B cell (primary cell): ENCODE data around the gene ARHGDIB. TPM values are rescaled to one million over a fixed set of nuclear protein-coding genes. Genes with fewer than 3 reads are reported as not detected.

Experiments
- ATAC-seq: fragments of 200-7000 bp; cut with Tn5 transposase; one replicate; pipeline ENCODE4 v1.10.0; 2021; ENCODE audit warnings: low read depth, mild to moderate bottlenecking, moderate number of reproducible peaks, moderate library complexity
- CTCF ChIA-PET: fragments of 350-600 bp; sonication (Branson Sonifier 250); formaldehyde crosslinking; loops from one replicate; lab custom pipeline; 2021; ENCODE audit warnings: antibody characterized with exemption, inconsistent platforms; lab: Charles Lee
- POLR2A ChIA-PET: fragments of 350-600 bp; sonication (Branson Sonifier 250); formaldehyde crosslinking; loops from one replicate; lab custom pipeline; 2021; ENCODE audit warnings: antibody characterized with exemption; lab: Charles Lee
- DNase-seq: peaks from one replicate; pipeline ENCODE4 v3.0.0; 2013
- H2AFZ ChIP-seq: 2 replicates; pipeline ENCODE4 v1.6.1; 2012; ENCODE audit warnings: mild to moderate bottlenecking, low read depth, low read length; ENCODE audit not compliant: insufficient read depth, poor library complexity, severe bottlenecking
- H3K27ac ChIP-seq, 2 donors: 1 replicate in 1 of 2; 2 replicates in 1 of 2; pipeline ENCODE4 v1.5.1; 2012 to 2013; ENCODE audit warnings: low read length in 2 of 2, mild to moderate bottlenecking in 2 of 2, moderate library complexity in 1 of 2
- H3K27me3 ChIP-seq, 4 experiments: fragments of 200-600 bp in 1 of 4; sonication (generic) in 1 of 4; replicated peaks in 1 of 4; 1 replicate in 2 of 4; 2 replicates in 2 of 4; pipeline versions ENCODE4 v1.6.1 to v1.7.0; 2013 to 2016; ENCODE audit warnings: low read length in 3 of 4, mild to moderate bottlenecking in 2 of 4, mixed read lengths in 1 of 4, moderate library complexity in 1 of 4; ENCODE audit not compliant: insufficient read depth in 4 of 4, control insufficient read depth in 3 of 4; ENCODE audit errors: control extremely low read depth in 1 of 4
- H3K36me3 ChIP-seq, 2 experiments: replicated peaks in 1 of 2; 1 replicate in 1 of 2; 2 replicates in 1 of 2; pipeline versions ENCODE4 v1.6.1 to v1.7.1; 2013; ENCODE audit warnings: low read length in 1 of 2; ENCODE audit not compliant: insufficient read depth in 2 of 2, control insufficient read depth in 1 of 2; ENCODE audit errors: control extremely low read depth in 1 of 2, extremely low read depth in 1 of 2
- H3K4me1 ChIP-seq, 2 donors: fragments of 200-600 bp in 1 of 2; sonication (generic) in 1 of 2; 1 replicate in 1 of 2; 2 replicates in 1 of 2; pipeline versions ENCODE4 v1.5.1 to v1.6.1; 2013 to 2017; ENCODE audit warnings: low read length in 2 of 2; ENCODE audit not compliant: control insufficient read depth in 2 of 2, insufficient read depth in 2 of 2
- H3K4me2 ChIP-seq: replicated peaks from 2 replicates; pipeline ENCODE3; 2012; ENCODE audit warnings: mild to moderate bottlenecking, low read depth, low read length; ENCODE audit not compliant: poor library complexity, severe bottlenecking
- H3K4me3 ChIP-seq, 5 experiments: fragments of 200-600 bp in 1 of 5; sonication (generic) in 1 of 5; 1 replicate in 3 of 5; 2 replicates in 2 of 5; pipeline versions ENCODE4 v1.5.1 to v1.7.0; 2011 to 2016; ENCODE audit warnings: low read length in 4 of 5, mild to moderate bottlenecking in 4 of 5, low read depth in 2 of 5, control low read depth in 1 of 5, moderate library complexity in 1 of 5; ENCODE audit not compliant: insufficient read depth in 1 of 5; ENCODE audit errors: control extremely low read depth in 1 of 5, extremely low read depth in 1 of 5
- H3K79me2 ChIP-seq: fragments of 200-600 bp; sonication (generic); one replicate; pipeline ENCODE4 v1.6.0; 2016; ENCODE audit warnings: low read length; ENCODE audit not compliant: control insufficient read depth, insufficient read depth
- H3K9ac ChIP-seq: fragments of 200-600 bp; sonication (generic); 2 replicates; pipeline ENCODE4 v1.6.1; 2017; ENCODE audit warnings: mild to moderate bottlenecking, low read length, moderate library complexity
- H3K9me3 ChIP-seq, 3 donors: one replicate each; pipeline versions ENCODE4 v1.6.1 to v1.7.1; 2013; ENCODE audit warnings: low read length in 2 of 3; ENCODE audit not compliant: control insufficient read depth in 2 of 3, insufficient read depth in 1 of 3; ENCODE audit errors: control extremely low read depth in 1 of 3
- H4K20me1 ChIP-seq: 2 replicates; pipeline ENCODE4 v1.6.0; 2012; ENCODE audit warnings: mild to moderate bottlenecking, low read length; ENCODE audit not compliant: insufficient read depth, control insufficient read depth, poor library complexity, severe bottlenecking
- H3K27ac Mint-ChIP-seq: one replicate; pipeline ENCODE4 v1.8.0; 2021; ENCODE audit warnings: mixed read lengths
- H3K27me3 Mint-ChIP-seq: one replicate; pipeline ENCODE4 v1.8.0; 2021; ENCODE audit warnings: mixed read lengths
- H3K4me1 Mint-ChIP-seq: one replicate; pipeline ENCODE4 v1.8.0; 2021; ENCODE audit warnings: mixed read lengths
- H3K4me3 Mint-ChIP-seq: one replicate; pipeline ENCODE4 v1.8.0; 2021; ENCODE audit warnings: mixed read lengths
- H3K9me3 Mint-ChIP-seq: one replicate; pipeline ENCODE4 v1.8.0; 2022; ENCODE audit warnings: mixed read lengths; ENCODE audit not compliant: insufficient read depth
- CTCF ChIP-seq: fragments of 200-600 bp; IDR thresholded peaks from one replicate; pipeline ENCODE4 v1.8.0; 2022; ENCODE audit warnings: antibody characterized with exemption, mild to moderate bottlenecking
- EZH2 ChIP-seq: IDR thresholded peaks from 2 replicates; pipeline ENCODE4 v1.6.1; 2012; ENCODE audit warnings: borderline replicate concordance, low read depth, mild to moderate bottlenecking, moderate library complexity, low read length; ENCODE audit not compliant: insufficient read depth, poor library complexity, severe bottlenecking
- WGBS: methylation state at CpG from one replicate; pipeline ENCODE4 v1.1.5; 2013; ENCODE audit warnings: missing lambda C conversion rate; ENCODE audit not compliant: insufficient coverage; 5-methylcytosine and 5-hydroxymethylcytosine counted together
- intact Hi-C: fragments of 100-400 bp; cut with micrococcal nuclease; formaldehyde crosslinking; loops from one replicate; pipeline ENCODE4 v1.10.0; 2022
- polyA plus RNA-seq: library from polyadenylated mRNA; depleted of rRNA; stranded (reverse); fragments of >200 nt; gene quantifications from 2 replicates; pipeline ENCODE4 v1.2.3, GENCODE V29; 2012
- total RNA-seq, 2 donors: library from RNA; stranded (reverse); fragments of 120-200 nt in 1 of 2; gene quantifications; 1 replicate in 1 of 2; 2 replicates in 1 of 2; pipeline versions ENCODE4 v1.2.3 to v1.2.4, GENCODE V29; 2013 to 2022

Gene ARHGDIB
- total and polyA plus RNA-seq, 2 donors (not counting 1 experiment from before 2014, with no cell fraction given), result 514 to 826 TPM

GRCh38 chr12:14938301-14938700 is 23.1 kb downstream of the ARHGDIB start, which contains the start of gene ERP27:
Gene ERP27 (minus strand): TSS chr12:14938537. CDS start chr12:14938508, 29 bp downstream.
- WGBS, result no CpG with 5 or more reads among the region's 3 CpGs
- peaks cover 11 to 19% of the 10 kb centered on the region in 2 donors for H3K4me1 ChIP-seq
- H3K4me3 ChIP-seq, result no peak within 1 kb of the TSS
- no peak within 1 kb of the TSS for H3K9ac ChIP-seq
- CTCF ChIA-PET, result interaction anchor here (0.6 to 4.9 kb wide), 8 partner anchors 9 to 93 kb away, joined by 3 to 60 read pairs (median 6); no protein-coding TSS in a partner anchor
- peaks cover 12 to 60% of the 10 kb centered on the region in 2 experiments for H3K36me3 ChIP-seq
- Mint-ChIP-seq H3K4me3 (no peak within 1 kb of the TSS), H3K9me3 (peaks cover 2% of the 10 kb centered on the region), H3K4me1 (peaks cover 28% of the 10 kb centered on the region), H3K27ac (peak within 1 kb of the TSS; percentile 72), H3K27me3 (no peaks in the 10 kb centered on the region)
- H3K4me2 ChIP-seq, result no peak within 1 kb of the TSS
- H4K20me1 ChIP-seq, result peaks cover 13% of the 10 kb centered on the region
- H3K27ac ChIP-seq, result peak within 1 kb of the TSS; percentile 22 to 82
- intact Hi-C loops, result no loop called here
- peaks cover 22% of the 10 kb centered on the region for H3K79me2 ChIP-seq
- DNase-seq (no peak), ATAC-seq (no peak)
- POLR2A ChIA-PET, result no interaction called here
- H2AFZ ChIP-seq, result no peak within 1 kb of the TSS
- H3K9me3 ChIP-seq, result peaks cover 0 to 8% (median 0%) of the 10 kb centered on the region in 3 donors
- H3K27me3 ChIP-seq, result no peaks in the 10 kb centered on the region
- no peak for TF ChIP-seq CTCF
- no peak for TF ChIP-seq EZH2

GRCh38 chr12:14937689-14938088 is 23.7 kb downstream of the ARHGDIB start:
- intact Hi-C loops, result loop anchor here (2.0 kb wide), 1 partner anchor 57 kb away; no protein-coding TSS in a partner anchor
- no peaks in the 10 kb centered on the region for H3K27me3 Mint-ChIP-seq
- peaks cover 2% of the 10 kb centered on the region for H3K9me3 Mint-ChIP-seq
- Histone ChIP-seq H3K36me3 (peaks cover 14 to 60% of the 10 kb centered on the region in 2 experiments), H3K27ac (peak overlapping the region in 1 of 2 donors; percentile 14), H4K20me1 (peaks cover 7% of the 10 kb centered on the region), H3K9me3 (peaks cover 0 to 8% (median 0%) of the 10 kb centered on the region in 3 donors), H3K27me3 (no peaks in the 10 kb centered on the region), H3K9ac (no peak overlapping the region), H3K79me2 (peaks cover 22% of the 10 kb centered on the region), H3K4me3 (no peak overlapping the region), H2AFZ (no peak overlapping the region), H3K4me1 (peaks cover 11 to 19% of the 10 kb centered on the region in 2 donors), H3K4me2 (no peak overlapping the region)
- H3K27ac Mint-ChIP-seq, result peak overlapping the region; percentile 63
- peak; percentile 39 for ATAC-seq
- ChIA-PET POLR2A (no interaction called here), CTCF (interaction anchor here (1.0 to 4.9 kb wide), 6 partner anchors 8 to 93 kb away, joined by 3 to 60 read pairs (median 6); no protein-coding TSS in a partner anchor)
- WGBS, result no CpG with 5 or more reads among the region's 1 CpG
- no peak overlapping the region for H3K4me3 Mint-ChIP-seq
- H3K4me1 Mint-ChIP-seq, result peaks cover 28% of the 10 kb centered on the region
- TF ChIP-seq EZH2, result no peak
- peak; percentile 29 for TF ChIP-seq CTCF
- no peak for DNase-seq
